ENCODE data around the gene XPO5. TPM values are rescaled to one million over a fixed set of nuclear protein-coding genes. Genes with fewer than 3 reads are reported as not detected.

Gene XPO5
- total RNA-seq = 56.8 TPM
- polyA plus RNA-seq = 10 to 100 TPM in 1 of 4 donors, 1 to 10 TPM in 3; 5.5 to 10.9 (median 8.1) TPM

DNA sequence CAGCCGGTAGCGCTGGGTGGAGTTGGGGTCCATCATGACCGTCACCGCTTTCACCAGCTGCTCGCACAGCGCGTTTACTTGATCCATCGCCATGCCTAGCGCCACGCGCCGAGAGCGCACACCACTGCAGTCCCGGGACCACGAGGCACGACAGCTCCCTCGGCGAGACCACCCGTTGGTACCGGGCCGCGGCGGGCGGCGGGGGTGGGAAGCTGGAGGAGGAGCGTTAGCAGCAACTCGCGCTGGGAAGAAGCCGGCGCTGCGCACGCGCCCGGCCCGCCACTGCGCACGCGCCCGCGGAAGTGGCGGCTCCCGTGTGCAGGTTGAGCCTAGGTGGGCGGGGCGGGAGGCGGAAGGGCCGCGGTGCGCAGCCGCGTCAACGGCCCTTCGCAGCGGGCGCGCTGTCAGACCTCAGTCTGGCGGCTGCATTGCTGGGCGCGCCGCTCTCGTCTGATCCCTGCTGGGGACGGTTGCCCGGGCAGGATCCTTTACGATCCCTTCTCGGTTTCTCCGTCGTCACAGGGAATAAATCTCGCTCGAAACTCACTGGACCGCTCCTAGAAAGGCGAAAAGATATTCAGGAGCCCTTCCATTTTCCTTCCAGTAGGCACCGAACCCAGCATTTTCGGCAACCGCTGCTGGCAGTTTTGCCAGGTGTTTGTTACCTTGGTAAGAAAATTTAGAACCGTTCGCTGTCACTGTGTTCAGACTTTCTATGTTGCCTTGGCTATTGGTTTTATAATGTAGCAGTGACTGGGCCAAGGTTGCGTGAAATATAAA, at the start of gene XPO5, which contains the start of gene POLH:
Gene XPO5, minus strand, starts transcription at position 267 of the 780 bp plus-strand sequence. Its CDS starts 174 bp downstream, at position 93.
Gene POLH, plus strand, starts transcription at position 414 of the 780 bp plus-strand sequence. CDS start 6,135 bp downstream, outside the sequence.
- peaks cover 9% of the 10 kb centered on the region for H3K36me3 Mint-ChIP-seq
- peaks cover 34% of the 10 kb centered on the region for H3K4me1 ChIP-seq (ENCODE audit: control insufficient read depth, insufficient read depth, low read length, poor library complexity, severe bottlenecking)

DNA sequence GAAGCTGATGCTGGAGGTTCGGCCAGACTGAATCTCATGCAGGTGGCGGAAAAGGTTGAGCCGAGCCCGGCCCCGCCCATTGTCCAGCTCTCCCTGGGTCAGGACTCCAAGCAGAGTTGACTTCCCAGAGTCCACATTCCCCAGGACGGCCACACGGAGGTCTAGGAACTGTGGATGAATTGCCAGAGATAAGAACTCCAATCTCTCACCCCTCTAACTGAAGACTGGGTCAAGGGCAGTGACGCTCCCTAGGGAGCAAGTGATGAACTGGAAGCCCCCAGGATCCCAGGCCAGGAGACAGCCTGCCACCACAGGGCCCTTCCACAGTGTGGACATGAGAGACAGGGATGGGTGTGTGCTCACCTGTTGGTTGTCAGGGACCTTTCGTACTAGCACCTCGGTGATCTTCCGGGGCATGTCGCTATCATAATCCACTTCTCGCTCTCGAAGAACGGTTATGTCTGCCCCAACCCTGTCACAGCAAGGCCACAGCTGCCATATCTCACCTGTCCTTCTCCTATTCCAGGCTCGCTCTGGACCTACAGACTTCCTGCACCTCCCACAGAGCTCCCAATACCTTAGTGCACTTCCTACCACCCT, 49.7 kb upstream of the XPO5 start:
- H3K27me3 ChIP-seq (ENCODE audit: control insufficient read depth, insufficient read depth, low read length) = no peaks in the 10 kb centered on the region
- no peaks in the 10 kb centered on the region for H3K9me3 Mint-ChIP-seq
- H3K36me3 Mint-ChIP-seq = peaks cover 34% of the 10 kb centered on the region
- ATAC-seq (ENCODE audit: low read depth in 2 of 2) (no peak), DNase-seq (no peak)
- H3K4me3 ChIP-seq (ENCODE audit: low read depth, low read length) = no peak overlapping the region
- H3K4me1 ChIP-seq (ENCODE audit: control insufficient read depth, insufficient read depth, low read length, poor library complexity, severe bottlenecking) = peaks cover 26% of the 10 kb centered on the region
- peaks cover 15 to 43% (median 32%) of the 10 kb centered on the region in 4 donors for H3K4me1 Mint-ChIP-seq
- H3K27ac ChIP-seq (ENCODE audit: insufficient read depth, low read length, poor library complexity, severe bottlenecking) = no peak overlapping the region
- H3K27ac Mint-ChIP-seq = peak overlapping the region in 1 of 3 donors; percentile 13
- H3K36me3 ChIP-seq (ENCODE audit: control insufficient read depth, insufficient read depth, low read length) = peaks cover 56% of the 10 kb centered on the region
- H3K4me3 Mint-ChIP-seq = peak overlapping the region in 1 of 4 donors; percentile 67
- H3K27me3 Mint-ChIP-seq = no peaks in the 10 kb centered on the region
- no peaks in the 10 kb centered on the region for H3K9me3 ChIP-seq (ENCODE audit: control insufficient read depth in 2 of 2, low read length in 2 of 2)

More for the DNA sequence above, at the start of gene XPO5, which contains the start of gene POLH:
- H3K27me3 ChIP-seq (ENCODE audit: control insufficient read depth, insufficient read depth, low read length) = no peaks in the 10 kb centered on the region
- ATAC-seq (ENCODE audit: low read depth in 2 of 2) (peak; percentile 95 to 96), DNase-seq (peak; percentile 88 to 94 (median 89))
- H3K4me3 ChIP-seq (ENCODE audit: low read depth, low read length) = peak within 1 kb of the TSS; percentile 96
- peaks cover 4% of the 10 kb centered on the region for H3K27me3 Mint-ChIP-seq
- H3K9me3 ChIP-seq (ENCODE audit: control insufficient read depth in 2 of 2, low read length in 2 of 2) = no peaks in the 10 kb centered on the region
- H3K4me1 Mint-ChIP-seq = peaks cover 28 to 47% (median 35%) of the 10 kb centered on the region in 4 donors
- peak within 1 kb of the TSS; percentile 95 to 98 (median 96) for H3K4me3 Mint-ChIP-seq
- no peaks in the 10 kb centered on the region for H3K9me3 Mint-ChIP-seq
- peak within 1 kb of the TSS; percentile 78 for H3K27ac ChIP-seq (ENCODE audit: insufficient read depth, low read length, poor library complexity, severe bottlenecking)
- peaks cover 22% of the 10 kb centered on the region for H3K36me3 ChIP-seq (ENCODE audit: control insufficient read depth, insufficient read depth, low read length)
- peak within 1 kb of the TSS; percentile 91 to 95 (median 94) for H3K27ac Mint-ChIP-seq

- no peak for ATAC-seq (ENCODE audit: low read depth in 2 of 2)
- peaks cover 36% of the 10 kb centered on the region for H3K36me3 Mint-ChIP-seq
- no peak overlapping the region for H3K4me3 Mint-ChIP-seq
Observed at GRCh38 chr6:43624786-43625288, 49.0 kb upstream of the XPO5 start.

GRCh38 chr6:43623880-43624785, 48.3 kb upstream of the XPO5 start:
- H3K36me3 ChIP-seq (ENCODE audit: control insufficient read depth, insufficient read depth, low read length) = peaks cover 56% of the 10 kb centered on the region
- no peak overlapping the region for H3K4me3 ChIP-seq (ENCODE audit: low read depth, low read length)
- no peak for DNase-seq
- Mint-ChIP-seq H3K4me3 (peak overlapping the region in 3 of 4 donors; percentile 5 to 79 (median 20)), H3K27me3 (no peaks in the 10 kb centered on the region), H3K36me3 (peaks cover 36% of the 10 kb centered on the region), H3K4me1 (peaks cover 10 to 43% (median 28%) of the 10 kb centered on the region in 4 donors), H3K27ac (peak overlapping the region in 1 of 3 donors; percentile 18), H3K9me3 (no peaks in the 10 kb centered on the region)
- H3K27me3 ChIP-seq (ENCODE audit: control insufficient read depth, insufficient read depth, low read length) = no peaks in the 10 kb centered on the region
- H3K27ac ChIP-seq (ENCODE audit: insufficient read depth, low read length, poor library complexity, severe bottlenecking) = no peak overlapping the region
- no peak for ATAC-seq (ENCODE audit: low read depth in 2 of 2)
- peaks cover 18% of the 10 kb centered on the region for H3K4me1 ChIP-seq (ENCODE audit: control insufficient read depth, insufficient read depth, low read length, poor library complexity, severe bottlenecking)
- no peaks in the 10 kb centered on the region for H3K9me3 ChIP-seq (ENCODE audit: control insufficient read depth in 2 of 2, low read length in 2 of 2)

More at GRCh38 chr6:43624786-43625288, 49.0 kb upstream of the XPO5 start:
- Mint-ChIP-seq H3K9me3 (no peaks in the 10 kb centered on the region), H3K27ac (no peak overlapping the region), H3K4me1 (peaks cover 11 to 43% (median 30%) of the 10 kb centered on the region in 4 donors), H3K27me3 (no peaks in the 10 kb centered on the region)
- no peak overlapping the region for H3K27ac ChIP-seq (ENCODE audit: insufficient read depth, low read length, poor library complexity, severe bottlenecking)
- no peak for DNase-seq
- no peaks in the 10 kb centered on the region for H3K9me3 ChIP-seq (ENCODE audit: control insufficient read depth in 2 of 2, low read length in 2 of 2)
- H3K4me1 ChIP-seq (ENCODE audit: control insufficient read depth, insufficient read depth, low read length, poor library complexity, severe bottlenecking) = peaks cover 20% of the 10 kb centered on the region
- H3K36me3 ChIP-seq (ENCODE audit: control insufficient read depth, insufficient read depth, low read length) = peaks cover 56% of the 10 kb centered on the region
- H3K27me3 ChIP-seq (ENCODE audit: control insufficient read depth, insufficient read depth, low read length) = no peaks in the 10 kb centered on the region
- no peak overlapping the region for H3K4me3 ChIP-seq (ENCODE audit: low read depth, low read length)

GRCh38 chr6:43622541-43622940, 46.7 kb upstream of the XPO5 start:
- no peak overlapping the region for H3K4me3 Mint-ChIP-seq
- peaks cover 7 to 30% (median 21%) of the 10 kb centered on the region in 4 donors for H3K4me1 Mint-ChIP-seq
- Histone ChIP-seq H3K36me3 (ENCODE audit: control insufficient read depth, insufficient read depth, low read length) (peaks cover 56% of the 10 kb centered on the region), H3K4me1 (ENCODE audit: control insufficient read depth, insufficient read depth, low read length, poor library complexity, severe bottlenecking) (peaks cover 5% of the 10 kb centered on the region), H3K4me3 (ENCODE audit: low read depth, low read length) (no peak overlapping the region), H3K9me3 (ENCODE audit: control insufficient read depth in 2 of 2, low read length in 2 of 2) (no peaks in the 10 kb centered on the region), H3K27ac (ENCODE audit: insufficient read depth, low read length, poor library complexity, severe bottlenecking) (no peak overlapping the region), H3K27me3 (ENCODE audit: control insufficient read depth, insufficient read depth, low read length) (no peaks in the 10 kb centered on the region)
- H3K9me3 Mint-ChIP-seq = no peaks in the 10 kb centered on the region
- H3K27me3 Mint-ChIP-seq = no peaks in the 10 kb centered on the region
- DNase-seq = no peak
- ATAC-seq (ENCODE audit: low read depth in 2 of 2) = no peak
- H3K36me3 Mint-ChIP-seq = peaks cover 36% of the 10 kb centered on the region
- peak overlapping the region in 1 of 3 donors; percentile 81 for H3K27ac Mint-ChIP-seq

DNA sequence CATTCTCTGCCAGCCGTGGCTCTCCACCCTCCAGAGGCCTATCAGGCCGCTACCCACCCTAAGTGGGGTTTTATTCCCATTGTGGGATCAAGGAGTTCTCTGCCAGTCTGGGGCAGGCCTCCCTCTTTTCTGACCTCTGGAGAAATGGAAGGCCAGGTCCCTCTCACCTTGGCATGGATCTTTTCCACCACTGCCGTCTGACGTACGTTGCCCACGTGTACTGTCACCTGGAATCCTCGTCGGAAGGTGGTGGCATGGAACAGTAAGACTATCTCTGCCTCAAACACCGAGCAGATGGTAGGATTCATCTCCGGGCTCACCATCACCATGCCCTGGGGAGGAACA, 46.0 kb upstream of the XPO5 start:
- H3K4me3 ChIP-seq (ENCODE audit: low read depth, low read length) = no peak overlapping the region
- peaks cover 56% of the 10 kb centered on the region for H3K36me3 ChIP-seq (ENCODE audit: control insufficient read depth, insufficient read depth, low read length)
- no peak overlapping the region for H3K27ac ChIP-seq (ENCODE audit: insufficient read depth, low read length, poor library complexity, severe bottlenecking)
- H3K4me1 ChIP-seq (ENCODE audit: control insufficient read depth, insufficient read depth, low read length, poor library complexity, severe bottlenecking) = no peaks in the 10 kb centered on the region
- Mint-ChIP-seq H3K27ac (no peak overlapping the region), H3K4me1 (peaks cover 0 to 25% (median 14%) of the 10 kb centered on the region in 4 donors), H3K4me3 (no peak overlapping the region), H3K36me3 (peaks cover 36% of the 10 kb centered on the region), H3K27me3 (no peaks in the 10 kb centered on the region), H3K9me3 (no peaks in the 10 kb centered on the region)
- ATAC-seq (ENCODE audit: low read depth in 2 of 2) (no peak), DNase-seq (no peak)
- no peaks in the 10 kb centered on the region for H3K27me3 ChIP-seq (ENCODE audit: control insufficient read depth, insufficient read depth, low read length)
- H3K9me3 ChIP-seq (ENCODE audit: control insufficient read depth in 2 of 2, low read length in 2 of 2) = no peaks in the 10 kb centered on the region

All from CD4-positive, CD25-positive, alpha-beta regulatory T cell (primary cell).